T-helper 2 cell treated with Interferon-gamma antibody and Interleukin-4, amounts not matched to agents 100 ng/mL and 5 ng/mL, for 36 hours (primary cell): ENCODE results near the gene KIF9. TPM values are rescaled to one million over a fixed set of nuclear protein-coding genes. Genes with fewer than 3 reads are reported as not detected.
"Not testable (repeated sequence)": the region's sequence is repeated elsewhere in the genome, so short reads cannot be mapped to it uniquely, and the experiment has no call there.

ENCODE experiments used
- intact Hi-C: fragments of 100-400 bp; cut with micrococcal nuclease; formaldehyde crosslinking; loops from one replicate; pipeline ENCODE4 v1.15.1; 2023
- total RNA-seq: library from RNA; stranded (reverse); gene quantifications from 2 replicates; pipeline ENCODE4 v1.2.3, GENCODE V29; 2022

Gene KIF9
- 2.3 and 2.8 TPM in 2 replicates for total RNA-seq

GRCh38 chr3:47282424-47283192 is at the start of gene KIF9, which contains the start of gene KLHL18:
Gene KIF9, minus strand, starts transcription at chr3:47282799. Its CDS starts 5,425 bp downstream, at chr3:47277374.
Gene KLHL18, plus strand, starts transcription at chr3:47282944. Its CDS starts 22 bp downstream, at chr3:47282966.
- intact Hi-C loops, result loop anchor here (1.0 to 5.0 kb wide), 6 partner anchors 98 to 498 kb away; partner anchors contain the start of genes ELP6, NBEAL2, SETD2 and SMARCC1

DNA sequence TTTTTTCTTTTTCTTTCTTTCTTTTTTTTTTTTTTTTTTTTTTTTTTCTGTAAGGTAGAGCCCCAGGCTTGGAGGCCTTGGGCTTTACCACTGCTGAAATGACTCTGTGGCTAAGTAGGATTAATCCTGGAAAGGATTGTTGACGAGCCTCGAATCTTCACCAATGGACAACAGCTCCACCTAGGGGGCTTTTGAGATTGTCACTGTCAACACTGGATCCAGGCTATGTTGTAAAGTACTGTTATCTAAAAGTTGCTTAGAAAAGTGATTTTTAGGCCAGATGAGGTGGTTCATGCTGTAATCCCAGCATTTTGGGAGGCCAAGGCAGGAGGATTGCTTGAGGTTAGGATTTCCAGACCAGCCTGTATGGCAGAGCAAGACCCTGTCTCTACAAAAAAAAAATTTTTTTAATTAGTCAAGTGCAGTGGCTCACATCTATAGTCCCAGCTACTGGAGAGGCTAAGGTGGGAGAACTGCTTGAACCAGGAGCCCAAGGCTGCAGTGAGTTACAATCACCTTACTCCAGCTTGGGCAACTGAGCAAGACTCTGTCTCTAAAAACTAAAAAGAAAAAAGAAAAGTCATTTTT is 41.8 kb upstream of the KIF9 start:
- intact Hi-C loops, result loop anchor here (2.0 to 10.0 kb wide), 3 partner anchors 300 to 458 kb away; no protein-coding TSS in a partner anchor

GRCh38 chr3:47323431-47324277 is 41.1 kb upstream of the KIF9 start:
- intact Hi-C loops, result loop anchor here (2.0 to 10.0 kb wide), 3 partner anchors 299 to 457 kb away; no protein-coding TSS in a partner anchor

DNA sequence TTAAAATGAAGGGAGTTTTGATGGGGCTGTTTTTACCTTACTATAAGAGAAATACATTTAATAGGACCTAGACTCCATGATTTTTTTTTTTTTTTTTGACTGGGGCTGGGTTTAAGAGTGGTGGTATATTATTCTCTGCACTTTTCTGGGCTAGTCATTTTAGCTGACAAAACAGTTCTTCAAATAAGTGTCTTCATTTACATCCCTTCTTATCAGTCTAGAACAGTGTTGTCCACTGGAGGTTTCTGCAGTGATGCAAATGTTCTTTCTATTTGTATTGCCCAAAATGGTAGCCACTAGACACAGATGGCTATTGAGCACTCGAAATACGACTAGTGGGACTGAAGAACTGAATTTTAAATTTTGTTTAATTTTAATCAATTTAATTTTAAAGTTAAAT is 37.4 kb upstream of the KIF9 start:
- intact Hi-C loops, result loop anchor here (5.0 to 10.0 kb wide), 2 partner anchors 295 to 398 kb away; no protein-coding TSS in a partner anchor

GRCh38 chr3:47318916-47319315 is 36.3 kb upstream of the KIF9 start:
- intact Hi-C loops, result no loop called here

DNA sequence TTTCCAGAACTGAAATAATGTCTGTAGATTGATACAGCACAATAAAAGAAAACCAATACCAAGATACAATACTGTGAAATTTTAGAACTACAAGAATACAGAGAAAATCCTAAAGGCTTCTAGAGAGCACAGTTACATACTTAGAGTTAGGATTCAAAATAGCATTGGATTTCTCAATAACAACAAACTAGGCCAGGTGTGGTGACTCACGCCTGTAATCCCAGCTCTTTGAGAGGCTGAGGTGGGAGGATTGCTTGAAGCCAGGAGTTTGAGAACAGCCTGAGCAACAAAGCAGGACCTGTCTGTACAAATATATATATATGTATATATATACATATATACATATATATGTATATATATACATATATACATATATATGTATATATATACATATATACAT is 33.6 kb upstream of the KIF9 start:
- intact Hi-C loops, result not testable (repeated sequence)

GRCh38 chr3:47315069-47315647 is 32.6 kb upstream of the KIF9 start:
- intact Hi-C loops, result no loop called here

DNA sequence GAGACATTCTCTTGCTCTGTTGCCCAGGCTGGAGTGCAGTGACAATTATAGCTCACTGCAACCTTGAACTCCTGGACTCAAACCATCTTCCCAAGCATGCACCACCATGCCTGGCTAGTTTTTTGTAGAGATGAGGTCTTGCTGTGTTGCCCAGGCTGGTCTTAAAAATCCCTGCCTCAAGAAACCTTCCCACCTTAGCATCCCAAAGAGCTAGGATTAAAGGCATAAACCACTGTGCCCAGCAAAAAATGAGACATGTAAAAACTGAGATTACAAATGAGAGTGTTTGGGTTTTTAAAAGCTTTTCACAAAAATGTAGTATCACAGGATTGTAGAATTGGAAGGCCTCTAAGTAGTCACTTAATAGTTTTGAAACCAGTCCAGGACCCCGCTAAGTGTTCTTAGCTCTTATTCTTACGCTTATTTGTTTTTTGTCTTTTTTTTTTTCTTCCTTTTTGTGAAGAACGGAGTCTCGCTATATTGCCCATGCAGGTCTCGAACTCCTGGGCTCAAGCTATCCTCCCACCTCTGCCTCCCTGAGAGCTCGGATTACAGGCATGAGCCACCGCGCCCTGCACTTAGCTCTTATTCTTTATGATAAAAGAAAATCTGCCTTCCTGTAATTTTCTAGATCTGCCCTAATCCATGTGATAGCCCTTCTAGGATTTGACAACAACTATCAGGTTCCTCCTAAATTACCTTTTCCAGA is 31.6 kb upstream of the KIF9 start:
- intact Hi-C loops, result no loop called here

- intact Hi-C loops, result no loop called here
Observed at GRCh38 chr3:47313341-47314055, 30.9 kb upstream of the KIF9 start.

DNA sequence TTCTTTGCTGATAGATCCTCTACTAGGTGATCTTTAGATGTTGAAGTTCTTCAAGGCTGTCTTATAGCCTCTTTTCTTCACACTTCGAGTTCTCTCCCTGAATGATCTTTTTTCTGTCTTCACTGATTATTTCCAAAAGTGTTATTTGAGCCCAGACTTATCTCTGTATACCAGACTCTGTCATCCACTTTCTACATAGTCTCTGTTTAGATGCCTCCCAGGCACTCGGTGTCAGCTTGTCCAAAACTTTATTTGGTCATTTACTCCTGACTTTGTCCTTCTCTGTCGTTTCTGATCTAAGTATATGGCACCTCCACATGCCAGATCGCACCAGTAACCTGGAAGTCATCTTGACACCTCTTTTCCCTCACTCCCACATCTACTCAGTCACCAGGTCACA is 27.8 kb upstream of the KIF9 start:
- intact Hi-C loops, result no loop called here

- intact Hi-C loops, result not testable (repeated sequence)
Observed at GRCh38 chr3:47309231-47309630, 26.6 kb upstream of the KIF9 start.

DNA sequence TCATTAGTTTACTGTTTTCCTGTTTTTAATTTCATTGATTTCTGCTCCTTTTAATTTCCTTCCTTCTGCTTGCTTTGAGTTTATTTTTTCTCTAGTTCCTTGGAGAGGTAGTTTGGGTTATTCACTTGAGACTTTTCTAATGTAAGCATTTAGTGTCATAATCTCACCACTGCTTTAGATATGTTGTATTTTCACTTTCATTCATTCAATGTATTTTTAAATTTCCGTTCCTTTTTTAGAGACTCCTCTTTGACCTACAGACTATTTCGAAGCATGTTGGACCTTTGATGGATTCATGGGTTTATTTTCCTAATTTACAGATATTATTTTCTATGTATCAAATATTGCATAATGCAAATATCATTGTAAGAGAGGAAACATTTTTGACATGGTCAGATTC is 23.4 kb upstream of the KIF9 start:
- intact Hi-C loops, result no loop called here

- intact Hi-C loops, result no loop called here
Observed at GRCh38 chr3:47301456-47301855, 18.9 kb upstream of the KIF9 start.

DNA sequence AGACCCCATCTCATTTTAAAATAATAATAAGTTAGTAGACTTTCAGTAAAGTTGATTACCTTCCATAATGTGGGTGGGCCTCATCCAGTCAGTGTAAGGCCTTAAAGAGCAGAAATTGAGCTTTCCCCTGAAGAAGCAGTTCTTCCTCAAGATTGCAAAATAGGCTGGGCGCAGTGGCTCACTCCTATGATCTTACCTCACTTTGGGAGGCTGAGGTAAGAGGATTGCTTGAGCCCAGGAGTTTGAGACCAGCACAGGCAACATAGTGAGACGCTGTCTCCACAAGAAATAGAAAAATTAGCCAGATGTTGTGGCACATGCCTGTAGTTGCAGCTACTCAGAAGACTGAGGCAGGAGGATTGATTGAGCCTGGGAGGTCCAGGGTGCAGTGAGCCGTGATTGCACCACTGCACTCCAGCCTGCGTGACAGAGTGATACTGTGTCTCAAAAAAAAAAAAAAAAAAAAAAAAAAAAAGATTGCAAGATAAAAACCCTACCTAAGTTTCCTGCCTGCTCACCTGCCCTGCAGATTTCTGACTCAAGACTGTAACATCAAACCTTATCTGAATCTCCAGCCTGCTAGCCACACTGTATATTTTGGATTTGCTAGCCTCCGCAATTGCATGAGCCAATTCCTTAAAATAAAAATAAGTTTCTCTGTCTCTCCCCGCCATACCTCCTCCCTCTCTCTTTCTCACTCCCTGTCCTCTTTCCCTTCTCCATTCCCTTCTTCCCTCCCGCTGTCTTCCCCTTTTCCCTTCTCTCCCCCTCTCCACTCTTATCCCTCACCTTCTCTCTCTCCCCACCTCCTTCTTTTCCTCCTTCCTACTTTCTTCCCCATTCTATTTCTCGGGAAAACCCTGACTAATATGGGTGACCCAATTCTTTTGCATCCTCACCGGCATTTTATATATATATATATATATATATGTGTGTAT is 17.1 kb upstream of the KIF9 start:
- intact Hi-C loops, result no loop called here

DNA sequence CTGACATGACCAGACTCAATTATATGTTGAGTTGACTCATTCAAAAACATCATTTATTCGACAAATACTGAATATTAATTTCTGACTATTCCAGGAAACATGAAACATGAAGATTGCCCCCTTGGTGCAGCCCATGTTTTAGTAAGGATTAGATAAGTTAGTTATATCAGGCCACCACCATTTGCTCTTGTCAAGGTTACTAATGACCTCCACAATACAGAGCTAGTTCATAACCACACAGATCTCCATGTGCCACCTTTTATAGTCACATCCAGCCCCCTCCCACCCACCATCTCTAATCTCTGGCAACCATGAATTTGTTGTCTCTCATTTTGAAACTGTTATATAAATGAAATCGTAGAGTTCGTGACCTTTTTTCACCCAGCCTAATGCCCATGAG is 15.8 kb upstream of the KIF9 start:
- intact Hi-C loops, result no loop called here

DNA sequence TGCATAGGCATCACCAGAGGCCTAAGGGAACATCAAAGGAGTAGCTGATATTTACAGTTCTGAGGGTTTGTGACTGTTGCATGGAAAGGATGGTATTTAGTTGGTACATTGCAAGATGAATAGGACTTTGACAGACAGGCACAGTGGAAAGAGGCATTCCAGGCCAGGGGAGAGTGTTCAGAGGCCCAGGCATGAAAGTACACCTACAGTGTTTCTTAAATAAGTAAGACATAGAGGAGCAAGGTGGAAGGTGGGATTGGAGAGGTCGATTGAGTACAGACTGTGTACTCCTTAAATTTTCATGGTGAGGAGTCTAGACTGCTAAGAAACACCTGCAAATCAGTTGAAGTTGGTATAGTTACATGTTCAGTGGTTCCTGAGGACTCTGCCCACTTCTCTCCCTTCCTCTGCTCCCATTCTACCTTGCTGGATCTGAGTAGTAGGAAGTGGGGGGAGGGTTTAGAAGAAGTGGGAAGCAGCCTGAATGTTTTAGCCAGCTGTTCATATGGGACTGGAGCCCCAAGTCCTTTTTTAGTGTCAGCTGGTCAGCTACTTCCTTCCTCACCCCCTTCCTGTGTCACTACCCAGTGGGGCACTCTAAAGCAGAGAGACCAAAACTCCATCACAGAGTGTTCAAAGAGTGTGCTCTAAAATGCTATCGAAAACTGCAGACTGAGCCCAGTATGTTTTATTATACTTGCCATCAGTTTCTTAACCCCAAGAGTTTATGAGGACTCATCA is 14.1 kb upstream of the KIF9 start:
- intact Hi-C loops, result no loop called here

GRCh38 chr3:47295976-47296375 is 13.4 kb upstream of the KIF9 start:
- intact Hi-C loops, result no loop called here

DNA sequence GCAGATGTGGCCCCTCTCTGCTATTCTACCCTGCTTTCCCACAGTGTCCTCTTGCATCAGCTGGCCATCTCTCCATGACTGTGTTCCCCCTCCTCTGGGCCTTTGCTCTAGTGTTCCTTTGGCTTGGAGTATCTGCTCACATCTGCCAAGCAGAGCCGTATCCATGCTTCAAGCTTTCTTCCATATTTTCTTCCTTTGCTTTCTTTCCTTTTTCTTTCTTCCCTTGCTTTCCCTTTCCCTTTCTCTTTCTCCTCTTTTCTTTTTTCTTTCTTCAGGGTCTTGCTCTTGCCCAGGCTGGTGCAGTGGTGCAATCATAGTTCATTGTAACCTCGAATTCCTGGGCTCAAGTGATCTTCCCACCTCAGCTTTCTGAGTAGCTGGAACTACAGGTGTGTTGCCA is 12.7 kb upstream of the KIF9 start:
- intact Hi-C loops, result no loop called here
